Hepatocyte (in vitro differentiated cells): Measurements from ENCODE around the gene RANBP10. TPM values are rescaled to one million over a fixed set of nuclear protein-coding genes. Genes with fewer than 3 reads are reported as not detected.

Source experiments
- DNase-seq: peaks from one replicate; pipeline ENCODE4 v3.0.0-alpha.2; 2016; ENCODE audit warnings: low spot score
- H2AFZ ChIP-seq: fragments of 200-600 bp; sonication (generic); 2 replicates; pipeline ENCODE4 v1.6.0; 2016; ENCODE audit warnings: antibody characterized with exemption, mild to moderate bottlenecking
- H3K27ac ChIP-seq: fragments of 200-600 bp; sonication (generic); 2 replicates; pipeline ENCODE4 v1.5.1; 2016; ENCODE audit warnings: mild to moderate bottlenecking
- H3K27me3 ChIP-seq: fragments of 200-600 bp; sonication (generic); 2 replicates; pipeline ENCODE4 v1.6.1; 2016
- H3K36me3 ChIP-seq: fragments of 200-600 bp; sonication (generic); replicated peaks from 2 replicates; pipeline ENCODE4 v1.5.1; 2016; ENCODE audit warnings: low read depth; ENCODE audit not compliant: insufficient read depth
- H3K4me1 ChIP-seq: fragments of 200-600 bp; sonication (generic); 2 replicates; pipeline ENCODE4 v1.5.1; 2016; ENCODE audit warnings: mild to moderate bottlenecking, moderate library complexity; ENCODE audit not compliant: insufficient read depth
- H3K4me2 ChIP-seq: fragments of 200-600 bp; sonication (generic); 2 replicates; pipeline ENCODE4 v1.6.0; 2016
- H3K4me3 ChIP-seq: fragments of 200-600 bp; sonication (generic); 2 replicates; pipeline ENCODE4 v1.5.1; 2016; ENCODE audit warnings: mild to moderate bottlenecking
- H3K79me2 ChIP-seq: fragments of 200-600 bp; sonication (generic); 2 replicates; pipeline ENCODE4 v1.6.0; 2017; ENCODE audit warnings: mild to moderate bottlenecking
- H3K9me2 ChIP-seq: fragments of 200-600 bp; sonication (generic); replicated peaks from 2 replicates; pipeline ENCODE4 v1.6.0; 2017; ENCODE audit warnings: mild to moderate bottlenecking; ENCODE audit not compliant: insufficient read depth
- H3K9me3 ChIP-seq: fragments of 200-600 bp; sonication (generic); 2 replicates; pipeline ENCODE4 v1.5.1; 2016; ENCODE audit warnings: low read depth, mild to moderate bottlenecking
- H4K20me1 ChIP-seq: fragments of 200-600 bp; sonication (generic); 2 replicates; pipeline ENCODE4 v1.6.0; 2016; ENCODE audit warnings: mild to moderate bottlenecking; ENCODE audit not compliant: insufficient read depth, poor library complexity, severe bottlenecking
- EZH2 ChIP-seq: fragments of 200-600 bp; sonication (generic); IDR thresholded peaks from 2 replicates; pipeline ENCODE4 v1.6.1; 2016; ENCODE audit warnings: antibody characterized with exemption, mild to moderate bottlenecking, borderline replicate concordance
- EZH2phosphoT487 ChIP-seq: fragments of 200-600 bp; sonication (generic); IDR thresholded peaks from one replicate; pipeline ENCODE4 v1.6.1; 2018; ENCODE audit warnings: antibody characterized with exemption, mild to moderate bottlenecking, low read depth, moderate library complexity; ENCODE audit not compliant: unreplicated experiment, severe bottlenecking
- WGBS: methylation state at CpG from one replicate; pipeline ENCODE4 v1.1.6; 2016; ENCODE audit warnings: low lambda C conversion rate; ENCODE audit errors: missing lambda C conversion rate; 5-methylcytosine and 5-hydroxymethylcytosine counted together
- polyA plus RNA-seq: library from polyadenylated mRNA; unstranded; fragments of >200 nt; fragmentation: Nextera tagmentation; extraction: Ambion mirVana; gene quantifications from 2 replicates; pipeline ENCODE4 v1.2.1, GENCODE V29; 2016
- total RNA-seq: library from RNA; depleted of rRNA; stranded (reverse); fragments of >200 nt; gene quantifications from 2 replicates; pipeline ENCODE4 v1.2.3, GENCODE V29; 2014
- TF ChIP-seq, protein P1 (sequence below): fragments of 200-600 bp; sonication (generic); IDR thresholded peaks from 2 replicates; pipeline ENCODE4 v1.5.1; 2016; ENCODE audit warnings: antibody characterized with exemption, mild to moderate bottlenecking; ENCODE audit not compliant: poor library complexity

RANBP10 gene
- total and polyA plus RNA-seq, 2 experiments from 2014 or later: 8.6 to 12.6 TPM

GRCh38 chr16:67678354-67679023 is 127.9 kb downstream of the RANBP10 start:
- H3K27ac ChIP-seq: peak overlapping the region; percentile 11
- H3K36me3 ChIP-seq: no peaks in the 10 kb centered on the region
- peaks cover 7% of the 10 kb centered on the region for H3K4me1 ChIP-seq
- H3K27me3 ChIP-seq: no peaks in the 10 kb centered on the region
- no peak overlapping the region for H2AFZ ChIP-seq
- H3K9me2 ChIP-seq: no peaks in the 10 kb centered on the region
- no peak overlapping the region for H3K4me3 ChIP-seq
- no peaks in the 10 kb centered on the region for H3K9me3 ChIP-seq
- no peak for DNase-seq
- H3K4me2 ChIP-seq: no peak overlapping the region
- no peaks in the 10 kb centered on the region for H3K79me2 ChIP-seq
- 82% methylated on average over 12 of the region's 12 CpGs for WGBS
- H4K20me1 ChIP-seq: no peaks in the 10 kb centered on the region
- TF ChIP-seq EZH2phosphoT487 (no peak), EZH2 (no peak)
- TF ChIP-seq, protein P1, sequence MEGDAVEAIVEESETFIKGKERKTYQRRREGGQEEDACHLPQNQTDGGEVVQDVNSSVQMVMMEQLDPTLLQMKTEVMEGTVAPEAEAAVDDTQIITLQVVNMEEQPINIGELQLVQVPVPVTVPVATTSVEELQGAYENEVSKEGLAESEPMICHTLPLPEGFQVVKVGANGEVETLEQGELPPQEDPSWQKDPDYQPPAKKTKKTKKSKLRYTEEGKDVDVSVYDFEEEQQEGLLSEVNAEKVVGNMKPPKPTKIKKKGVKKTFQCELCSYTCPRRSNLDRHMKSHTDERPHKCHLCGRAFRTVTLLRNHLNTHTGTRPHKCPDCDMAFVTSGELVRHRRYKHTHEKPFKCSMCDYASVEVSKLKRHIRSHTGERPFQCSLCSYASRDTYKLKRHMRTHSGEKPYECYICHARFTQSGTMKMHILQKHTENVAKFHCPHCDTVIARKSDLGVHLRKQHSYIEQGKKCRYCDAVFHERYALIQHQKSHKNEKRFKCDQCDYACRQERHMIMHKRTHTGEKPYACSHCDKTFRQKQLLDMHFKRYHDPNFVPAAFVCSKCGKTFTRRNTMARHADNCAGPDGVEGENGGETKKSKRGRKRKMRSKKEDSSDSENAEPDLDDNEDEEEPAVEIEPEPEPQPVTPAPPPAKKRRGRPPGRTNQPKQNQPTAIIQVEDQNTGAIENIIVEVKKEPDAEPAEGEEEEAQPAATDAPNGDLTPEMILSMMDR: no peak

DNA sequence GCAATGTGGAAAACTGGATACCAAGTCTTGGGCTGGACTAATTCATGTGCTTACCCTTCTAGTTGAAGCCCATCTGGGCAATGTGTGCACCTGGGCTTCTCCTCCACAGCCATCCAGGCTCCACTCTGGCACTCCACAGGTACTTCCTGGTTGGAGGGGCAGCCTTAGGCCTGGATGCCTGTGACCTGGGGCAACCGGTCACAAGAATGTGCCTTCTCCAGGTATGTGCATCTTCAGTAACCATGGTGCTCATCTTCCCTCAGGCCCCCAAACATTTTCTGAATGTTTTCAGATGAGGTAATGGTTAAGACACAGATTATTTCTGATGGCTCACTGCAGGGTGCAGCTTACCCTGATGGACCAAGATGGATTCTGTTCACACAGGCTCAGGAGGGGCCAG is 128.6 kb downstream of the RANBP10 start:
- H3K4me3 ChIP-seq: no peak overlapping the region
- no peaks in the 10 kb centered on the region for H4K20me1 ChIP-seq
- H3K27me3 ChIP-seq: no peaks in the 10 kb centered on the region
- DNase-seq: no peak
- H3K27ac ChIP-seq: peak overlapping the region; percentile 11
- H3K4me1 ChIP-seq: peaks cover 7% of the 10 kb centered on the region
- H3K9me3 ChIP-seq: no peaks in the 10 kb centered on the region
- no peaks in the 10 kb centered on the region for H3K9me2 ChIP-seq
- TF ChIP-seq, protein P1: no peak
- TF ChIP-seq EZH2 (no peak), EZH2phosphoT487 (no peak)
- H2AFZ ChIP-seq: no peak overlapping the region
- WGBS: 86% methylated on average over 1 of the region's 1 CpG
- no peaks in the 10 kb centered on the region for H3K79me2 ChIP-seq
- no peak overlapping the region for H3K4me2 ChIP-seq
- no peaks in the 10 kb centered on the region for H3K36me3 ChIP-seq

GRCh38 chr16:67676939-67677338 is 129.4 kb downstream of the RANBP10 start:
- no peak for DNase-seq
- no peak overlapping the region for H3K4me2 ChIP-seq
- H3K9me3 ChIP-seq: no peaks in the 10 kb centered on the region
- H3K4me1 ChIP-seq: peaks cover 7% of the 10 kb centered on the region
- no peak overlapping the region for H3K4me3 ChIP-seq
- no peak overlapping the region for H3K27ac ChIP-seq
- no peaks in the 10 kb centered on the region for H4K20me1 ChIP-seq
- H3K27me3 ChIP-seq: no peaks in the 10 kb centered on the region
- H3K36me3 ChIP-seq: no peaks in the 10 kb centered on the region
- WGBS: 84% methylated on average over 8 of the region's 8 CpGs
- TF ChIP-seq, protein P1: no peak
- TF ChIP-seq EZH2phosphoT487 (no peak), EZH2 (no peak)
- H2AFZ ChIP-seq: no peak overlapping the region
- H3K9me2 ChIP-seq: no peaks in the 10 kb centered on the region
- no peaks in the 10 kb centered on the region for H3K79me2 ChIP-seq
